K562 (cell line): ENCODE results near the gene GJA5. TPM values are rescaled to one million over a fixed set of nuclear protein-coding genes. Genes with fewer than 3 reads are reported as not detected.

Experiments used
- ATAC-seq: fragments of 200-7000 bp; cut with Tn5 transposase; 3 replicates; pipeline ENCODE4 v1.9.1; 2020; ENCODE audit warnings: moderate library complexity
- BruUV-seq: library from RNA; stranded (reverse); fragments of 400-500 nt; replicated peaks from 2 replicates; lab custom pipeline; 2021; lab: Mats Ljungman, UMichigan
- CTCF ChIA-PET: fragments of 300-600 bp; formaldehyde crosslinking; extraction: SDS; loops from one replicate; lab custom pipeline; 2021; ENCODE audit warnings: low intra/inter-chr PET ratio; lab: Yijun Ruan, JAX
- POLR2A ChIA-PET: fragments of 300-600, 350-650 bp; sonication (Branson Sonifier 250); formaldehyde crosslinking; extraction: SDS; loops from one replicate; lab custom pipeline; 2021; ENCODE audit warnings: antibody characterized with exemption, inconsistent platforms; lab: Yijun Ruan, JAX
- DNase-seq, 4 experiments: peaks; one replicate each; pipeline versions ENCODE4 v3.0.0 to v3.0.0-alpha.2; 2011 to 2018; ENCODE audit warnings: low spot score in 3 of 4, mixed read lengths in 3 of 4; ENCODE audit errors: extremely low read depth in 1 of 4
- FAIRE-seq: peaks from 2 replicates; lab custom pipeline; 2011; peaks lifted over from hg19 to GRCh38; lab: Jason Lieb, UNC
- H2AFZ ChIP-seq: 2 replicates; pipeline ENCODE4 v1.6.0; 2011; ENCODE audit warnings: low read depth, low read length, control low read depth, inconsistent platforms
- H3K27ac ChIP-seq: fragments of 200-600 bp; 3 replicates; pipeline ENCODE4 v1.8.0; 2011; ENCODE audit warnings: low read depth, mild to moderate bottlenecking, control low read depth, inconsistent platforms, low read length, moderate library complexity, mixed read lengths; ENCODE audit errors: extremely low read depth
- H3K27me3 ChIP-seq, 2 experiments: fragments of 300-600 bp in 1 of 2; 2 replicates in 1 of 2; 3 replicates in 1 of 2; pipeline versions ENCODE4 v1.6.0 to v1.8.0; 2011; ENCODE audit warnings: inconsistent platforms in 2 of 2, low read length in 2 of 2, mild to moderate bottlenecking in 1 of 2, mixed read lengths in 1 of 2, moderate library complexity in 1 of 2; ENCODE audit not compliant: control insufficient read depth in 2 of 2, insufficient read depth in 2 of 2
- H3K36me3 ChIP-seq: fragments of 300-600 bp; 3 replicates; pipeline ENCODE4 v1.8.0; 2011; ENCODE audit warnings: mild to moderate bottlenecking, low read length, inconsistent platforms; ENCODE audit not compliant: control insufficient read depth, insufficient read depth
- H3K4me1 ChIP-seq, 2 experiments: fragments of 200-600 bp in 1 of 2; replicated peaks in 1 of 2; 2 replicates in 1 of 2; 3 replicates in 1 of 2; pipeline versions ENCODE4 v1.5.1 to v1.8.0; 2011; ENCODE audit warnings: inconsistent platforms in 2 of 2, low read length in 2 of 2, mild to moderate bottlenecking in 1 of 2, mixed read lengths in 1 of 2, moderate library complexity in 1 of 2; ENCODE audit not compliant: control insufficient read depth in 2 of 2, insufficient read depth in 2 of 2
- H3K4me2 ChIP-seq: 2 replicates; pipeline ENCODE4 v1.6.1; 2011; ENCODE audit warnings: low read length, control low read depth, inconsistent platforms, mixed read lengths; ENCODE audit not compliant: insufficient read depth
- H3K4me3 ChIP-seq: fragments of 200-600 bp; sonication (generic), shearing (Covaris generic); 2 replicates; pipeline ENCODE4 v1.5.1; 2016; ENCODE audit warnings: control low read depth, inconsistent platforms
- H3K79me2 ChIP-seq: fragments of 200-600 bp; 3 replicates; pipeline ENCODE4 v1.8.0; 2011; ENCODE audit warnings: low read length, inconsistent platforms; ENCODE audit not compliant: control insufficient read depth, insufficient read depth
- H3K9ac ChIP-seq, 2 experiments: 2 replicates each; pipeline versions ENCODE4 v1.6.0 to v1.6.1; 2011; ENCODE audit warnings: low read depth in 2 of 2, low read length in 2 of 2, control low read depth in 1 of 2, inconsistent platforms in 1 of 2, mild to moderate bottlenecking in 1 of 2, mixed read lengths in 1 of 2; ENCODE audit not compliant: insufficient read depth in 1 of 2
- H3K9me1 ChIP-seq: one replicate; pipeline ENCODE4 v1.6.0; 2011; ENCODE audit warnings: inconsistent platforms, mild to moderate bottlenecking, low read length, moderate library complexity; ENCODE audit not compliant: control insufficient read depth, insufficient read depth
- H3K9me3 ChIP-seq: replicated peaks from 2 replicates; pipeline ENCODE4 v1.5.1; 2011; ENCODE audit warnings: low read depth, low read length, inconsistent platforms; ENCODE audit not compliant: control insufficient read depth, insufficient read depth
- H4K20me1 ChIP-seq: replicated peaks from 2 replicates; pipeline ENCODE4 v1.6.1; 2011; ENCODE audit warnings: low read length, inconsistent platforms, mixed read lengths; ENCODE audit not compliant: control insufficient read depth, insufficient read depth
- BRD9 ChIP-seq: fragments of 450-650 bp; IDR thresholded peaks from 2 replicates; pipeline ENCODE4 v1.6.1; 2018; ENCODE audit warnings: low read depth; ENCODE audit not compliant: partially characterized antibody
- CC2D1A ChIP-seq: fragments of 450-650 bp; IDR thresholded peaks from 2 replicates; pipeline ENCODE4 v1.6.1; 2017; ENCODE audit warnings: mild to moderate bottlenecking
- FOXK1 ChIP-seq: sonication (generic); formaldehyde crosslinking; IDR thresholded peaks from 2 replicates; pipeline ENCODE4 v1.8.0; 2022; ENCODE audit warnings: missing genetic modification reagents, mild to moderate bottlenecking, borderline replicate concordance
- GTF2F1 ChIP-seq: IDR thresholded peaks from 2 replicates; pipeline ENCODE4 v1.6.1; 2011; ENCODE audit warnings: low read depth, low read length, improper control_type of control experiment
- HNRNPL ChIP-seq: fragments of 200-400 bp; formaldehyde crosslinking; IDR thresholded peaks from 2 replicates; pipeline ENCODE4 v1.6.1; 2017; ENCODE audit warnings: low read depth, mild to moderate bottlenecking, low read length
- JUN ChIP-seq, 2 experiments: sonication (generic) in 1 of 2; formaldehyde crosslinking in 1 of 2; IDR thresholded peaks; 2 replicates each; pipeline versions ENCODE4 v1.6.1 to v1.8.0; 2012 to 2022; ENCODE audit warnings: borderline replicate concordance in 2 of 2, mild to moderate bottlenecking in 2 of 2, improper control_type of control experiment in 1 of 2, low read depth in 1 of 2, low read length in 1 of 2, missing genetic modification reagents in 1 of 2
- JUNB ChIP-seq: fragments of 450-650 bp; formaldehyde crosslinking; conservative IDR thresholded peaks from 2 replicates; pipeline ENCODE4 v1.4.0; 2020; ENCODE audit warnings: mild to moderate bottlenecking
- MAZ ChIP-seq, 2 experiments: fragments of 450-650 bp in 1 of 2; sonication (generic) in 1 of 2; formaldehyde crosslinking; IDR thresholded peaks in 1 of 2; conservative IDR thresholded peaks in 1 of 2; 2 replicates each; pipeline versions ENCODE4 v1.4.0 to v1.5.0; 2020; ENCODE audit warnings: mild to moderate bottlenecking in 1 of 2, missing genetic modification reagents in 1 of 2
- RBM14 ChIP-seq: fragments of 200-400 bp; formaldehyde crosslinking; IDR thresholded peaks from 2 replicates; pipeline ENCODE4 v1.6.1; 2018; ENCODE audit warnings: low read depth, mild to moderate bottlenecking, low read length, moderate library complexity, borderline replicate concordance; ENCODE audit not compliant: insufficient read depth
- RFX1 ChIP-seq: fragments of 450-650 bp; IDR thresholded peaks from 2 replicates; pipeline ENCODE4 v1.6.1; 2016; ENCODE audit warnings: mild to moderate bottlenecking, moderate library complexity
- SIN3A ChIP-seq, 2 experiments: fragments of 150-350 bp in 1 of 2; IDR thresholded peaks; 2 replicates each; pipeline ENCODE4 v1.6.1; 2011 to 2016; ENCODE audit warnings: borderline replicate concordance in 2 of 2, low read depth in 2 of 2, low read length in 2 of 2, mild to moderate bottlenecking in 2 of 2, moderate library complexity in 2 of 2; ENCODE audit not compliant: control insufficient read depth in 1 of 2
- SP1 ChIP-seq: sonication (generic); formaldehyde crosslinking; IDR thresholded peaks from 2 replicates; pipeline ENCODE4 v1.8.1; 2022; ENCODE audit warnings: mild to moderate bottlenecking, missing genetic modification reagents
- TFAP4 ChIP-seq: sonication (generic); formaldehyde crosslinking; IDR thresholded peaks from 2 replicates; pipeline ENCODE4 v1.8.0; 2022; ENCODE audit warnings: missing genetic modification reagents, mild to moderate bottlenecking, moderate library complexity, borderline replicate concordance
- THRAP3 ChIP-seq: fragments of 450-650 bp; IDR thresholded peaks from 2 replicates; pipeline ENCODE4 v1.6.1; 2016; ENCODE audit warnings: mild to moderate bottlenecking, inconsistent platforms, borderline replicate concordance
- THRB ChIP-seq: fragments of 450-650 bp; formaldehyde crosslinking; conservative IDR thresholded peaks from 2 replicates; pipeline ENCODE4 v1.4.0; 2022; ENCODE audit warnings: mild to moderate bottlenecking, missing genetic modification characterization
- whole genome bisulfite sequencing: fragments of 100-300 bp; shearing (Covaris generic); methylation state at CpG from one replicate; pipeline ENCODE4 v1.1.6; 2016; ENCODE audit warnings: low coverage, mixed read lengths; ENCODE audit not compliant: insufficient coverage; ENCODE audit errors: missing lambda C conversion rate; 5-methylcytosine and 5-hydroxymethylcytosine counted together
- in situ Hi-C: fragments of 300-500 bp; cut with MboI; formaldehyde crosslinking; loops from 4 replicates; pipeline ENCODE4 v1.15.0; 2018; ENCODE audit warnings: inconsistent platforms, mixed read lengths
- intact Hi-C: fragments of 100-400 bp; cut with micrococcal nuclease; formaldehyde crosslinking; loops from 2 replicates; pipeline ENCODE4 v1.14.2; 2022
- polyA plus RNA-seq, 8 experiments: library from polyadenylated mRNA; depleted of rRNA in 4 of 8; stranded (reverse) in 5 of 8; unstranded in 3 of 8; fragments of >200 nt; fragmentation: Nextera tagmentation in 2 of 8; fragmentation: Illumina TruSeq in 1 of 8; extraction: Ambion mirVana in 2 of 8; extraction: Trizol in 1 of 8; gene quantifications; 2 replicates each; pipeline versions ENCODE4 v1.2.1 to v1.2.3, GENCODE V29; 2011 to 2014; ENCODE audit warnings: inconsistent platforms in 1 of 8, missing spikeins in 1 of 8
- total RNA-seq, 7 experiments: library from RNA; depleted of rRNA in 6 of 7; stranded (reverse); fragments of >200 nt in 6 of 7; fragmentation: Illumina TruSeq in 2 of 7; extraction: Trizol in 2 of 7; gene quantifications; 2 replicates each; pipeline versions ENCODE4 v1.2.1 to v1.2.3, GENCODE V29; 2011 to 2021; ENCODE audit warnings: low replicate concordance in 1 of 7

Gene GJA5
- total and polyA plus RNA-seq, 9 of the 15 experiments (the other 6 are each of a cell fraction or from before 2014, with no cell fraction given): 0.07 TPM; not detected in 7

- Histone ChIP-seq H2AFZ (no peak overlapping the region), H3K9ac (no peak overlapping the region), H4K20me1 (no peaks in the 10 kb centered on the region; the same call in 1 of the 2 replicates), H3K9me1 (no peaks in the 10 kb centered on the region), H3K79me2 (no peaks in the 10 kb centered on the region), H3K27ac (no peak overlapping the region), H3K36me3 (no peaks in the 10 kb centered on the region), H3K4me2 (no peak overlapping the region), H3K27me3 (peaks cover 8 to 27% of the 10 kb centered on the region in 2 experiments; a peak in 4 of 5 replicates), H3K4me3 (no peak overlapping the region), H3K9me3 (no peaks in the 10 kb centered on the region), H3K4me1 (no peaks in the 10 kb centered on the region; a peak in 1 of 5 replicates)
- FAIRE-seq (no peak), ATAC-seq (no peak), DNase-seq (no peak)
- TF ChIP-seq THRAP3 (no peak), BRD9 (no peak), THRB (CRISPR knock-in tag) (no peak), GTF2F1 (no peak), TFAP4 (CRISPR knock-in tag) (no peak), FOXK1 (CRISPR knock-in tag) (no peak), RBM14 (no peak), JUN (IDR thresholded peaks at IDR 0.05; ENCODE audit: borderline replicate concordance, low read depth, low read length) (no peak), JUN (CRISPR knock-in tag; IDR thresholded peaks at IDR 0.05; ENCODE audit: borderline replicate concordance) (no peak), HNRNPL (no peak), RFX1 (no peak), SIN3A (IDR thresholded peaks at IDR 0.05; ENCODE audit: borderline replicate concordance in 2 of 2, control insufficient read depth in 1 of 2, low read depth in 2 of 2, low read length in 2 of 2) (no peak), JUNB (CRISPR knock-in tag) (no peak), SP1 (CRISPR knock-in tag) (no peak), MAZ (CRISPR knock-in tag; conservative IDR thresholded peaks at IDR 0.05 in 1 of 2, IDR thresholded peaks at IDR 0.05 in 1 of 2) (no peak), CC2D1A (no peak)
- BruUV-seq: no TSS peak
- POLR2A ChIA-PET: no interaction called here
- in situ Hi-C loops: no loop called here
- CTCF ChIA-PET: no interaction called here
- WGBS: 0% methylated on average over 3 of the region's 3 CpGs
- intact Hi-C loops: no loop called here
Observed at GRCh38 chr1:147762233-147763024, 2.0 kb upstream of the GJA5 start.
